ENCODE results near the gene FIGN. TPM values are rescaled to one million over a fixed set of nuclear protein-coding genes. Genes with fewer than 3 reads are reported as not detected.

The FIGN gene
- total and polyA plus RNA-seq, 2 donors (not counting 1 experiment from before 2014, with no cell fraction given): 1.5 to 1.6 TPM

GRCh38 chr2:163657281-163657656 is 78.5 kb downstream of the FIGN start:
- Histone ChIP-seq H3K36me3 (ENCODE audit: control insufficient read depth, insufficient read depth, low read length) (no peaks in the 10 kb centered on the region), H2AFZ (ENCODE audit: low read length) (no peak overlapping the region), H3K4me1 (ENCODE audit: control insufficient read depth, extremely low read depth, insufficient read depth, low read length) (no peaks in the 10 kb centered on the region), H3K79me2 (ENCODE audit: control insufficient read depth, insufficient read depth, low read length) (no peaks in the 10 kb centered on the region), H3K4me2 (ENCODE audit: extremely low read depth, insufficient read depth, low read length) (no peak overlapping the region), H3K4me3 (replicated peaks in 1 of 4; ENCODE audit: control extremely low read depth in 1 of 4, insufficient read depth in 1 of 4, low read depth in 3 of 4, low read length in 4 of 4) (no peak overlapping the region), H3K9me3 (ENCODE audit: control insufficient read depth, insufficient read depth, low read depth, low read length) (no peaks in the 10 kb centered on the region), H4K20me1 (ENCODE audit: control insufficient read depth, extremely low read depth, insufficient read depth, low read length) (no peaks in the 10 kb centered on the region), H3K27me3 (ENCODE audit: control insufficient read depth, insufficient read depth, low read length) (no peaks in the 10 kb centered on the region), H3K27ac (ENCODE audit: insufficient read depth, low read length) (no peak overlapping the region), H3K9ac (ENCODE audit: insufficient read depth, low read length) (no peak overlapping the region)
- TF ChIP-seq EZH2 (IDR thresholded peaks at IDR 0.05; ENCODE audit: low read length, missing control alignments): no peak
- TF ChIP-seq CTCF (conservative IDR thresholded peaks at IDR 0.05 in 1 of 2, IDR thresholded peaks at IDR 0.05 in 1 of 2; ENCODE audit: low read depth in 1 of 2, low read length in 2 of 2): no peak
- peak in 1 of 2 donors; percentile 88 for DNase-seq (ENCODE audit: low read depth in 2 of 2)

DNA sequence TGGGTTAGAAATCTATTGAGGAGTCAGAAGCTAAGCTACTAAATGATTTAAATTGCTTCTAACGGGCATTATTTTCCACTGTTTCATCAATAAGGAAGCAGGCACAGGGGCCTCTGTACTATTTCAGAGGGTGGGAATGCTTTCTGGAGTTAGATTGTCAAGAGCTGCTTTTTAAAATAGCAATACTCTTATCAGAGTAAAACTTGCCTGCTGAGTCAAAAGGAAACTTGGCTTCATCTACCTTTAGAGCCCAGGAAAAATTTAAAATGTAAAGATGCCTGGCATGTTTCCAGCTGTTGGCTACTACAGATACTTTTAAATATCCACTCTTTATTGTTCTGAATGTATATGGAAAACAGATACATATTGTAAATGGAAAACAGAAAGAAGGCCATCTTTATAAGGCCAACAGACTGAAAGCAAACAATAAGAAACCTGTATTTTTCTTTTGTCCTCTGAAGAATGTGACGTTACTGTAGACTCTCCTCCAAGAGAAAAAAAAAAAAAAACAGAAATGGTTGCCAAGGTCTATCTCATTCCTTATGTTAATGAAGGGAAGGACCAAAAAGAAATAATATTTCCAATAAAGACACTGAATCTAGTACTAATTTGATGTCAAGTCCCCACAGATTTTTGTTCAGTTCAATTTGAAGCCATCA is 79.1 kb downstream of the FIGN start:
- H4K20me1 ChIP-seq (ENCODE audit: control insufficient read depth, extremely low read depth, insufficient read depth, low read length): no peaks in the 10 kb centered on the region
- no peak overlapping the region for H3K9ac ChIP-seq (ENCODE audit: insufficient read depth, low read length)
- H3K4me2 ChIP-seq (ENCODE audit: extremely low read depth, insufficient read depth, low read length): no peak overlapping the region
- no peak overlapping the region for H3K27ac ChIP-seq (ENCODE audit: insufficient read depth, low read length)
- H2AFZ ChIP-seq (ENCODE audit: low read length): no peak overlapping the region
- H3K27me3 ChIP-seq (ENCODE audit: control insufficient read depth, insufficient read depth, low read length): no peaks in the 10 kb centered on the region
- no peak overlapping the region for H3K4me3 ChIP-seq (replicated peaks in 1 of 4; ENCODE audit: control extremely low read depth in 1 of 4, insufficient read depth in 1 of 4, low read depth in 3 of 4, low read length in 4 of 4)
- H3K79me2 ChIP-seq (ENCODE audit: control insufficient read depth, insufficient read depth, low read length): no peaks in the 10 kb centered on the region
- no peaks in the 10 kb centered on the region for H3K9me3 ChIP-seq (ENCODE audit: control insufficient read depth, insufficient read depth, low read depth, low read length)
- H3K36me3 ChIP-seq (ENCODE audit: control insufficient read depth, insufficient read depth, low read length): no peaks in the 10 kb centered on the region
- no peak for TF ChIP-seq EZH2 (IDR thresholded peaks at IDR 0.05; ENCODE audit: low read length, missing control alignments)
- TF ChIP-seq CTCF (conservative IDR thresholded peaks at IDR 0.05 in 1 of 2, IDR thresholded peaks at IDR 0.05 in 1 of 2; ENCODE audit: low read depth in 1 of 2, low read length in 2 of 2): no peak
- H3K4me1 ChIP-seq (ENCODE audit: control insufficient read depth, extremely low read depth, insufficient read depth, low read length): no peaks in the 10 kb centered on the region
- DNase-seq (ENCODE audit: low read depth in 2 of 2): peak in 1 of 2 donors; percentile 65

- Histone ChIP-seq H3K9ac (ENCODE audit: insufficient read depth, low read length) (no peak overlapping the region), H3K27ac (ENCODE audit: insufficient read depth, low read length) (no peak overlapping the region), H3K79me2 (ENCODE audit: control insufficient read depth, insufficient read depth, low read length) (no peaks in the 10 kb centered on the region), H4K20me1 (ENCODE audit: control insufficient read depth, extremely low read depth, insufficient read depth, low read length) (no peaks in the 10 kb centered on the region), H3K36me3 (ENCODE audit: control insufficient read depth, insufficient read depth, low read length) (no peaks in the 10 kb centered on the region), H3K4me2 (ENCODE audit: extremely low read depth, insufficient read depth, low read length) (no peak overlapping the region), H3K9me3 (ENCODE audit: control insufficient read depth, insufficient read depth, low read depth, low read length) (no peaks in the 10 kb centered on the region), H3K4me1 (ENCODE audit: control insufficient read depth, extremely low read depth, insufficient read depth, low read length) (no peaks in the 10 kb centered on the region), H3K27me3 (ENCODE audit: control insufficient read depth, insufficient read depth, low read length) (no peaks in the 10 kb centered on the region), H2AFZ (ENCODE audit: low read length) (no peak overlapping the region), H3K4me3 (replicated peaks in 1 of 4; ENCODE audit: control extremely low read depth in 1 of 4, insufficient read depth in 1 of 4, low read depth in 3 of 4, low read length in 4 of 4) (no peak overlapping the region)
- peak in 1 of 2 donors; percentile 33 for DNase-seq (ENCODE audit: low read depth in 2 of 2)
- TF ChIP-seq EZH2 (IDR thresholded peaks at IDR 0.05; ENCODE audit: low read length, missing control alignments) (no peak), CTCF (conservative IDR thresholded peaks at IDR 0.05 in 1 of 2, IDR thresholded peaks at IDR 0.05 in 1 of 2; ENCODE audit: low read depth in 1 of 2, low read length in 2 of 2) (no peak)
Measured at GRCh38 chr2:163655667-163656066, 80.1 kb downstream of the FIGN start.

Data from fibroblast of lung (primary cell).